GM12864 (cell line): ENCODE measurements around the gene C2CD2.

ENCODE experiments used
- DNase-seq: peaks from one replicate; pipeline ENCODE4 v3.0.0-alpha.2; 2011; ENCODE audit warnings: low read depth
- H3K4me3 ChIP-seq: 2 replicates; pipeline ENCODE4 v1.5.1; 2011; ENCODE audit warnings: mild to moderate bottlenecking, low read depth, low read length, control low read depth
- CTCF ChIP-seq: IDR thresholded peaks from 2 replicates; pipeline ENCODE4 v1.5.1; 2011; ENCODE audit warnings: low read depth, mild to moderate bottlenecking, moderate library complexity, low read length, control low read depth, inconsistent platforms; ENCODE audit errors: missing control alignments

C2CD2 gene

GRCh38 chr21:41883582-41883981, 70.2 kb downstream of the C2CD2 start:
- H3K4me3 ChIP-seq, result no peak overlapping the region
- DNase-seq, result no peak
- no peak for TF ChIP-seq CTCF

GRCh38 chr21:41881051-41881450, 72.8 kb downstream of the C2CD2 start:
- no peak overlapping the region for H3K4me3 ChIP-seq
- TF ChIP-seq CTCF, result no peak
- no peak for DNase-seq

GRCh38 chr21:41880153-41880552, 73.7 kb downstream of the C2CD2 start:
- H3K4me3 ChIP-seq, result peak overlapping the region; percentile 94; the same call in 1 of the 2 replicates
- no peak for DNase-seq
- TF ChIP-seq CTCF, result no peak

GRCh38 chr21:41879190-41879998, 74.4 kb downstream of the C2CD2 start, which contains the start of gene PRDM15:
Gene PRDM15, minus strand, starts transcription at chr21:41879344. Its CDS starts 18,981 bp downstream, at chr21:41860363.
- TF ChIP-seq CTCF, result no peak
- no peak for DNase-seq

GRCh38 chr21:41878831-41879189, 75.0 kb downstream of the C2CD2 start:
- no peak for DNase-seq
- peak overlapping the region; percentile 94 for H3K4me3 ChIP-seq
- TF ChIP-seq CTCF, result no peak

More at GRCh38 chr21:41879190-41879998, 74.4 kb downstream of the C2CD2 start, which contains the start of gene PRDM15:
- H3K4me3 ChIP-seq, result peak within 1 kb of the TSS; percentile 94

- no peak for TF ChIP-seq CTCF
- DNase-seq, result no peak
Measured at GRCh38 chr21:41877901-41878830, 75.7 kb downstream of the C2CD2 start.

More at GRCh38 chr21:41877901-41878830, 75.7 kb downstream of the C2CD2 start:
- peak overlapping the region; percentile 94 for H3K4me3 ChIP-seq
